K562 (cell line): Measurements from ENCODE around the gene NTRK1. TPM values are rescaled to one million over a fixed set of nuclear protein-coding genes. Genes with fewer than 3 reads are reported as not detected.

ENCODE experiments used
- ELK1 ChIP-seq: sonication (generic); formaldehyde crosslinking; IDR thresholded peaks from 2 replicates; pipeline ENCODE4 v1.8.1; 2022; ENCODE audit warnings: missing genetic modification reagents
- MEIS2 ChIP-seq: fragments of 450-650 bp; IDR thresholded peaks from 2 replicates; pipeline ENCODE4 v1.6.1; 2014; ENCODE audit warnings: mild to moderate bottlenecking; ENCODE audit not compliant: partially characterized antibody
- MITF ChIP-seq: IDR thresholded peaks from 2 replicates; pipeline ENCODE4 v1.6.1; 2014; ENCODE audit warnings: antibody characterized with exemption
- PTBP1 ChIP-seq: fragments of 200-400 bp; formaldehyde crosslinking; IDR thresholded peaks from 2 replicates; pipeline ENCODE4 v1.6.1; 2017; ENCODE audit warnings: low read depth, low read length
- PURB ChIP-seq: sonication (generic); formaldehyde crosslinking; IDR thresholded peaks from 2 replicates; pipeline ENCODE4 v1.9.0; 2021; ENCODE audit warnings: low read depth, mild to moderate bottlenecking, missing genetic modification reagents
- ZHX1 ChIP-seq: fragments of 150-350 bp; conservative IDR thresholded peaks from 2 replicates; pipeline ENCODE4 v1.6.1; 2014; ENCODE audit warnings: low read length
- ZNF217 ChIP-seq: sonication (generic); formaldehyde crosslinking; IDR thresholded peaks from 2 replicates; pipeline ENCODE4 v1.8.0; 2022; ENCODE audit warnings: mild to moderate bottlenecking, missing genetic modification reagents
- polyA plus RNA-seq, 8 experiments: library from polyadenylated mRNA; depleted of rRNA in 4 of 8; stranded (reverse) in 5 of 8; unstranded in 3 of 8; fragments of >200 nt; fragmentation: Nextera tagmentation in 2 of 8; fragmentation: Illumina TruSeq in 1 of 8; extraction: Ambion mirVana in 2 of 8; extraction: Trizol in 1 of 8; gene quantifications; 2 replicates each; pipeline versions ENCODE4 v1.2.1 to v1.2.3, GENCODE V29; 2011 to 2014; ENCODE audit warnings: inconsistent platforms in 1 of 8, missing spikeins in 1 of 8
- total RNA-seq, 7 experiments: library from RNA; depleted of rRNA in 6 of 7; stranded (reverse); fragments of >200 nt in 6 of 7; fragmentation: Illumina TruSeq in 2 of 7; extraction: Trizol in 2 of 7; gene quantifications; 2 replicates each; pipeline versions ENCODE4 v1.2.1 to v1.2.3, GENCODE V29; 2011 to 2021; ENCODE audit warnings: low replicate concordance in 1 of 7
- TF ChIP-seq, protein P1 (sequence below): fragments of 250-450 bp; sonication (Bioruptor Pico); IDR thresholded peaks from 2 replicates; pipeline ENCODE4 v1.5.0; 2021; ENCODE audit warnings: mild to moderate bottlenecking, borderline replicate concordance
- TF ChIP-seq, protein P2 (sequence below), 3 experiments: fragments of 200-800 bp in 1 of 3; fragments of 250-450 bp in 1 of 3; fragments of 450-650 bp in 1 of 3; sonication (Bioruptor Pico) in 1 of 3; sonication (Bioruptor generic) in 1 of 3; formaldehyde crosslinking in 1 of 3; IDR thresholded peaks; 2 replicates each; pipeline versions ENCODE4 v1.6.1 to v1.8.0; 2016 to 2022; ENCODE audit warnings: mild to moderate bottlenecking in 2 of 3, missing genetic modification characterization in 2 of 3, missing compliant biosample characterization in 1 of 3, moderate library complexity in 1 of 3
- TF ChIP-seq, protein P3 (sequence below): sonication (generic); formaldehyde crosslinking; IDR thresholded peaks from 2 replicates; pipeline ENCODE4 v1.8.0; 2022; ENCODE audit warnings: missing genetic modification reagents, mild to moderate bottlenecking, moderate library complexity, borderline replicate concordance
- TF ChIP-seq, protein P4 (sequence below): fragments of 450-650 bp; IDR thresholded peaks from 2 replicates; pipeline ENCODE4 v1.6.1; 2016

The NTRK1 gene
- total and polyA plus RNA-seq, 9 of the 15 experiments (the other 6 are each of a cell fraction or from before 2014, with no cell fraction given), result 0.46 to 30.0 (median 7.9) TPM

DNA sequence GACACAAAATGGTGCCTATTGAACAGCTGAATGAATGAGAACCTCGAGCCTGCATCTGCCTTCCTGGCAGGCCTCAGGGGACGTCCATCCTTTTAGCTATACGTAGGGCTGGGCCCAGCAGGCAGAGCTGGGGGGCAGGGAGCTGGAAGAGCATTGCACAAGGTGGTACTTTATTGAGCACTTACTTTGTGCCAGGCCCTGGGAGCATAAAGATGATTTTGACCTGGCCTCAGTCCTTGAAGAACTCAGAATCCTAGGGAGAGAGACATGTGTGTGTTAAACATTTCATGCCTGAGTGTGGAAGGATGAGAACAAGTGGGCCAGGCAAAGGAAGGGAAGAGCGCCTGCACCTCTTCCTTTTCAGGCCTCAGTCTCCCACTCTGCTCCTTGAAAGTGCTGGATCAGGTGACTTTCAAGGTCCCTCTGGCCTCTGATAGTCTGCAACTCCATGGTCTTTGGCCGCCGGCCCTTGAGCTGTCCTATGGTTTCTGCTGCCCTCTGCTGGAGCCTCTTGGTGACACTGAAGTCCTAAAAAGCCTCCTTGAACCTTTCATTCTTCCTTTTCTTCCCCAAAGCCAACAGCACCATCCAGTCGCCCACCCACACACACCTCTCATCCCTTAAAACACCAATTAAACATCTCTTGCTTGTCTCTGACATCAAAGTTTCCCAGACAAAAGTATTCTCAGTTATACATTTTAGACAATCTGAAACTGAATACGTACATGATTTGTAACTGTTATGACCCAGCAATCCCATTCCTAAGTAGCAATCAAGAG, 29.3 kb downstream of the NTRK1 start (continued):
- TF ChIP-seq, protein P1, sequence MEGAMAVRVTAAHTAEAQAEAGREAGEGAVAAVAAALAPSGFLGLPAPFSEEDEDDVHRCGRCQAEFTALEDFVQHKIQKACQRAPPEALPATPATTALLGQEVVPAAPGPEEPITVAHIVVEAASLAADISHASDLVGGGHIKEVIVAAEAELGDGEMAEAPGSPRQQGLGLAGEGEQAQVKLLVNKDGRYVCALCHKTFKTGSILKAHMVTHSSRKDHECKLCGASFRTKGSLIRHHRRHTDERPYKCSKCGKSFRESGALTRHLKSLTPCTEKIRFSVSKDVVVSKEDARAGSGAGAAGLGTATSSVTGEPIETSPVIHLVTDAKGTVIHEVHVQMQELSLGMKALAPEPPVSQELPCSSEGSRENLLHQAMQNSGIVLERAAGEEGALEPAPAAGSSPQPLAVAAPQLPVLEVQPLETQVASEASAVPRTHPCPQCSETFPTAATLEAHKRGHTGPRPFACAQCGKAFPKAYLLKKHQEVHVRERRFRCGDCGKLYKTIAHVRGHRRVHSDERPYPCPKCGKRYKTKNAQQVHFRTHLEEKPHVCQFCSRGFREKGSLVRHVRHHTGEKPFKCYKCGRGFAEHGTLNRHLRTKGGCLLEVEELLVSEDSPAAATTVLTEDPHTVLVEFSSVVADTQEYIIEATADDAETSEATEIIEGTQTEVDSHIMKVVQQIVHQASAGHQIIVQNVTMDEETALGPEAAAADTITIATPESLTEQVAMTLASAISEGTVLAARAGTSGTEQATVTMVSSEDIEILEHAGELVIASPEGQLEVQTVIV, result no peak
- TF ChIP-seq, protein P2, sequence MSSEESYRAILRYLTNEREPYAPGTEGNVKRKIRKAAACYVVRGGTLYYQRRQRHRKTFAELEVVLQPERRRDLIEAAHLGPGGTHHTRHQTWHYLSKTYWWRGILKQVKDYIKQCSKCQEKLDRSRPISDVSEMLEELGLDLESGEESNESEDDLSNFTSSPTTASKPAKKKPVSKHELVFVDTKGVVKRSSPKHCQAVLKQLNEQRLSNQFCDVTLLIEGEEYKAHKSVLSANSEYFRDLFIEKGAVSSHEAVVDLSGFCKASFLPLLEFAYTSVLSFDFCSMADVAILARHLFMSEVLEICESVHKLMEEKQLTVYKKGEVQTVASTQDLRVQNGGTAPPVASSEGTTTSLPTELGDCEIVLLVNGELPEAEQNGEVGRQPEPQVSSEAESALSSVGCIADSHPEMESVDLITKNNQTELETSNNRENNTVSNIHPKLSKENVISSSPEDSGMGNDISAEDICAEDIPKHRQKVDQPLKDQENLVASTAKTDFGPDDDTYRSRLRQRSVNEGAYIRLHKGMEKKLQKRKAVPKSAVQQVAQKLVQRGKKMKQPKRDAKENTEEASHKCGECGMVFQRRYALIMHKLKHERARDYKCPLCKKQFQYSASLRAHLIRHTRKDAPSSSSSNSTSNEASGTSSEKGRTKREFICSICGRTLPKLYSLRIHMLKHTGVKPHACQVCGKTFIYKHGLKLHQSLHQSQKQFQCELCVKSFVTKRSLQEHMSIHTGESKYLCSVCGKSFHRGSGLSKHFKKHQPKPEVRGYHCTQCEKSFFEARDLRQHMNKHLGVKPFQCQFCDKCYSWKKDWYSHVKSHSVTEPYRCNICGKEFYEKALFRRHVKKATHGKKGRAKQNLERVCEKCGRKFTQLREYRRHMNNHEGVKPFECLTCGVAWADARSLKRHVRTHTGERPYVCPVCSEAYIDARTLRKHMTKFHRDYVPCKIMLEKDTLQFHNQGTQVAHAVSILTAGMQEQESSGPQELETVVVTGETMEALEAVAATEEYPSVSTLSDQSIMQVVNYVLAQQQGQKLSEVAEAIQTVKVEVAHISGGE (CRISPR knock-in tag; IDR thresholded peaks at IDR 0.05), result no peak
- TF ChIP-seq MEIS2 (no peak), ELK1 (CRISPR knock-in tag) (no peak), ZNF217 (CRISPR knock-in tag) (no peak), MITF (peak; percentile 79; the same call in 1 of the 2 replicates), PURB (no peak), PTBP1 (no peak), ZHX1 (no peak)
- TF ChIP-seq, protein P3, sequence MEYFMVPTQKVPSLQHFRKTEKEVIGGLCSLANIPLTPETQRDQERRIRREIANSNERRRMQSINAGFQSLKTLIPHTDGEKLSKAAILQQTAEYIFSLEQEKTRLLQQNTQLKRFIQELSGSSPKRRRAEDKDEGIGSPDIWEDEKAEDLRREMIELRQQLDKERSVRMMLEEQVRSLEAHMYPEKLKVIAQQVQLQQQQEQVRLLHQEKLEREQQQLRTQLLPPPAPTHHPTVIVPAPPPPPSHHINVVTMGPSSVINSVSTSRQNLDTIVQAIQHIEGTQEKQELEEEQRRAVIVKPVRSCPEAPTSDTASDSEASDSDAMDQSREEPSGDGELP, result peak; percentile 34; the same call in 1 of the 2 replicates
- TF ChIP-seq, protein P4, sequence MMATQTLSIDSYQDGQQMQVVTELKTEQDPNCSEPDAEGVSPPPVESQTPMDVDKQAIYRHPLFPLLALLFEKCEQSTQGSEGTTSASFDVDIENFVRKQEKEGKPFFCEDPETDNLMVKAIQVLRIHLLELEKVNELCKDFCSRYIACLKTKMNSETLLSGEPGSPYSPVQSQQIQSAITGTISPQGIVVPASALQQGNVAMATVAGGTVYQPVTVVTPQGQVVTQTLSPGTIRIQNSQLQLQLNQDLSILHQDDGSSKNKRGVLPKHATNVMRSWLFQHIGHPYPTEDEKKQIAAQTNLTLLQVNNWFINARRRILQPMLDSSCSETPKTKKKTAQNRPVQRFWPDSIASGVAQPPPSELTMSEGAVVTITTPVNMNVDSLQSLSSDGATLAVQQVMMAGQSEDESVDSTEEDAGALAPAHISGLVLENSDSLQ, result no peak
